ENCODE data around the gene CXCL9. TPM values are rescaled to one million over a fixed set of nuclear protein-coding genes. Genes with fewer than 3 reads are reported as not detected.
"Not testable (repeated sequence)": the region's sequence is repeated elsewhere in the genome, so short reads cannot be mapped to it uniquely, and the experiment has no call there.

The CXCL9 gene
- total and polyA plus RNA-seq, 5 donors from 2014 or later = not detected

- Histone ChIP-seq H3K4me1 (ENCODE audit: control insufficient read depth, insufficient read depth, low read length, poor library complexity, severe bottlenecking) (no peaks in the 10 kb centered on the region), H3K4me3 (ENCODE audit: low read depth, low read length) (no peak overlapping the region), H3K36me3 (ENCODE audit: control insufficient read depth, insufficient read depth, low read length) (no peaks in the 10 kb centered on the region), H3K9me3 (ENCODE audit: control insufficient read depth in 2 of 2, low read length in 2 of 2) (no peaks in the 10 kb centered on the region), H3K27ac (ENCODE audit: insufficient read depth, low read length, poor library complexity, severe bottlenecking) (no peak overlapping the region), H3K27me3 (ENCODE audit: control insufficient read depth, insufficient read depth, low read length) (peaks cover 2% of the 10 kb centered on the region)
- Mint-ChIP-seq H3K27me3 (peaks cover 12% of the 10 kb centered on the region), H3K9me3 (no peaks in the 10 kb centered on the region), H3K36me3 (no peaks in the 10 kb centered on the region), H3K4me3 (no peak overlapping the region), H3K27ac (no peak overlapping the region), H3K4me1 (no peaks in the 10 kb centered on the region)
- ATAC-seq (ENCODE audit: low read depth in 2 of 2) (no peak), DNase-seq (no peak)
These were observed 7.0 kb downstream of the CXCL9 start for GRCh38 chr4:76000279-76000678.

DNA sequence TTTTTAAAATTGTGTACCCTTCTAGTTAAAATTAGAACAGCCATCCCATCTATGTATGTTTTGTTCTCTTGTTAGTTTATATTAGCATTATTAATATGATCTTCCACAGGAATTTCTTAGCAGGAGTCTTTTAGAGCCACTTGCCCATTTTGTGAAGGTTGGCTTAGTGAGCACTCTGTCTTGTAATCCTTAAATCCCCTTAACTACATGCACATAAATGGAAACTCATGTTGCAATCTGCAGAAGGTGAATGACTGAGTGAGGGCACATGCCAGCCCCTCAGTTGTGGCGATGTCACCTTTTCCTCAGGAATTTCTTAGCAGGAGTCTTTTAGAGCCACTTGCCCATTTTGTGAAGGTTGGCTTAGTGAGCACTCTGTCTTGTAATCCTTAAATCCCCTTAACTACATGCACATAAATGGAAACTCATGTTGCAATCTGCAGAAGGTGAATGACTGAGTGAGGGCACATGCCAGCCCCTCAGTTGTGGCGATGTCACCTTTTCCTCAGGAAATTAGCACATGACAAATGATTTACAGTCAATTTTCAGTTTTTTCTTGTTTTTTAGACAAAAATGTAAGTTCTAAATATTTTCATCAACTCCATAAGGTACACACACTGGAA lies 8.7 kb downstream of the CXCL9 start:
- H3K4me3 Mint-ChIP-seq; H3K27me3 Mint-ChIP-seq; ATAC-seq (ENCODE audit: low read depth in 2 of 2); DNase-seq; H3K27ac Mint-ChIP-seq; H3K4me1 Mint-ChIP-seq; H3K9me3 ChIP-seq (ENCODE audit: control insufficient read depth in 2 of 2, low read length in 2 of 2); H3K4me3 ChIP-seq (ENCODE audit: low read depth, low read length); H3K4me1 ChIP-seq (ENCODE audit: control insufficient read depth, insufficient read depth, low read length, poor library complexity, severe bottlenecking); H3K27me3 ChIP-seq (ENCODE audit: control insufficient read depth, insufficient read depth, low read length); H3K36me3 Mint-ChIP-seq; H3K36me3 ChIP-seq (ENCODE audit: control insufficient read depth, insufficient read depth, low read length); H3K9me3 Mint-ChIP-seq; H3K27ac ChIP-seq (ENCODE audit: insufficient read depth, low read length, poor library complexity, severe bottlenecking): not testable (repeated sequence)

DNA sequence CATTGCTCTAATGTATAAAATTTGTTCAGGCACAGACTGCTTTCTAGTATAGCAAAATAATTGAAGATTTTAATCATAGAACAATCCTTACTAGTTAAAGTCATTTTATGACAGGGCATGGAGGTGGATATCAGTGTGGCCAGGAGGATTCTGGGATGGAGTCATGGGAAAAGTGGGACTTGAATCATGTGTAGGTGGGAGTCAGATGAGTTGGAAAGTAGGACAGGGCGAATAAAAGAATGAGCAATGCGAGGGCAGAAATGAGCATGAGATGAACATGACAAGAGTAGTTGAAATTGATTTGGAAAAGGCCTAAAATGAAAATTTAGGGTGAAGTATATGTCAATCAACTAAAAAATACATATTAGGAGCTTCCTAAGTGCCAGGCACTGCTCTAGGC lies 9.4 kb downstream of the CXCL9 start:
- Mint-ChIP-seq H3K36me3 (no peaks in the 10 kb centered on the region), H3K9me3 (no peaks in the 10 kb centered on the region), H3K27ac (no peak overlapping the region), H3K4me3 (no peak overlapping the region), H3K27me3 (no peaks in the 10 kb centered on the region), H3K4me1 (no peaks in the 10 kb centered on the region)
- ATAC-seq (ENCODE audit: low read depth in 2 of 2) (no peak), DNase-seq (no peak)
- H3K9me3 ChIP-seq (ENCODE audit: control insufficient read depth in 2 of 2, low read length in 2 of 2) = no peaks in the 10 kb centered on the region
- H3K4me1 ChIP-seq (ENCODE audit: control insufficient read depth, insufficient read depth, low read length, poor library complexity, severe bottlenecking) = no peaks in the 10 kb centered on the region
- peaks cover 2% of the 10 kb centered on the region for H3K27me3 ChIP-seq (ENCODE audit: control insufficient read depth, insufficient read depth, low read length)
- no peak overlapping the region for H3K27ac ChIP-seq (ENCODE audit: insufficient read depth, low read length, poor library complexity, severe bottlenecking)
- H3K36me3 ChIP-seq (ENCODE audit: control insufficient read depth, insufficient read depth, low read length) = no peaks in the 10 kb centered on the region
- H3K4me3 ChIP-seq (ENCODE audit: low read depth, low read length) = no peak overlapping the region

- Mint-ChIP-seq H3K4me1 (no peaks in the 10 kb centered on the region), H3K27ac (no peak overlapping the region), H3K36me3 (no peaks in the 10 kb centered on the region), H3K27me3 (peaks cover 5% of the 10 kb centered on the region), H3K4me3 (no peak overlapping the region), H3K9me3 (no peaks in the 10 kb centered on the region)
- Histone ChIP-seq H3K36me3 (ENCODE audit: control insufficient read depth, insufficient read depth, low read length) (no peaks in the 10 kb centered on the region), H3K4me1 (ENCODE audit: control insufficient read depth, insufficient read depth, low read length, poor library complexity, severe bottlenecking) (no peaks in the 10 kb centered on the region), H3K27me3 (ENCODE audit: control insufficient read depth, insufficient read depth, low read length) (no peaks in the 10 kb centered on the region), H3K27ac (ENCODE audit: insufficient read depth, low read length, poor library complexity, severe bottlenecking) (no peak overlapping the region), H3K4me3 (ENCODE audit: low read depth, low read length) (no peak overlapping the region), H3K9me3 (ENCODE audit: control insufficient read depth in 2 of 2, low read length in 2 of 2) (no peaks in the 10 kb centered on the region)
- DNase-seq (no peak), ATAC-seq (ENCODE audit: low read depth in 2 of 2) (no peak)
These were observed 10.2 kb downstream of the CXCL9 start for GRCh38 chr4:75997081-75997480.

GRCh38 chr4:75995727-75996126 lies 11.6 kb downstream of the CXCL9 start:
- DNase-seq (peak in 2 of 3 donors; percentile 59 to 62), ATAC-seq (ENCODE audit: low read depth in 2 of 2) (no peak)
- Histone ChIP-seq H3K27me3 (ENCODE audit: control insufficient read depth, insufficient read depth, low read length) (no peaks in the 10 kb centered on the region), H3K27ac (ENCODE audit: insufficient read depth, low read length, poor library complexity, severe bottlenecking) (no peak overlapping the region), H3K36me3 (ENCODE audit: control insufficient read depth, insufficient read depth, low read length) (no peaks in the 10 kb centered on the region), H3K9me3 (ENCODE audit: control insufficient read depth in 2 of 2, low read length in 2 of 2) (no peaks in the 10 kb centered on the region), H3K4me1 (ENCODE audit: control insufficient read depth, insufficient read depth, low read length, poor library complexity, severe bottlenecking) (peaks cover 3% of the 10 kb centered on the region), H3K4me3 (ENCODE audit: low read depth, low read length) (no peak overlapping the region)
- peak overlapping the region in 1 of 4 donors; percentile 66 for H3K4me3 Mint-ChIP-seq
- H3K9me3 Mint-ChIP-seq = no peaks in the 10 kb centered on the region
- no peaks in the 10 kb centered on the region for H3K36me3 Mint-ChIP-seq
- H3K27me3 Mint-ChIP-seq = peaks cover 11% of the 10 kb centered on the region
- H3K4me1 Mint-ChIP-seq = peaks cover 0 to 10% (median 6%) of the 10 kb centered on the region in 4 donors
- H3K27ac Mint-ChIP-seq = no peak overlapping the region

- Histone ChIP-seq H3K4me1 (ENCODE audit: control insufficient read depth, insufficient read depth, low read length, poor library complexity, severe bottlenecking) (peaks cover 29% of the 10 kb centered on the region), H3K9me3 (ENCODE audit: control insufficient read depth in 2 of 2, low read length in 2 of 2) (no peaks in the 10 kb centered on the region), H3K36me3 (ENCODE audit: control insufficient read depth, insufficient read depth, low read length) (no peaks in the 10 kb centered on the region), H3K27ac (ENCODE audit: insufficient read depth, low read length, poor library complexity, severe bottlenecking) (no peak overlapping the region), H3K4me3 (ENCODE audit: low read depth, low read length) (no peak overlapping the region), H3K27me3 (ENCODE audit: control insufficient read depth, insufficient read depth, low read length) (no peaks in the 10 kb centered on the region)
- Mint-ChIP-seq H3K4me3 (peak overlapping the region in 1 of 4 donors; percentile 65), H3K27me3 (peaks cover 12% of the 10 kb centered on the region), H3K9me3 (peaks cover 0 to 2% (median 0%) of the 10 kb centered on the region in 7 donors), H3K4me1 (peaks cover 11 to 28% (median 16%) of the 10 kb centered on the region in 4 donors), H3K27ac (no peak overlapping the region), H3K36me3 (peaks cover 12% of the 10 kb centered on the region)
- ATAC-seq (ENCODE audit: low read depth in 2 of 2) (no peak), DNase-seq (no peak)
These were observed 14.8 kb downstream of the CXCL9 start for GRCh38 chr4:75992462-75992861.

- Mint-ChIP-seq H3K27me3 (peaks cover 12% of the 10 kb centered on the region), H3K4me3 (peak overlapping the region; percentile 97 to 100 (median 98)), H3K36me3 (peaks cover 12% of the 10 kb centered on the region), H3K9me3 (peaks cover 0 to 2% (median 0%) of the 10 kb centered on the region in 7 donors), H3K27ac (peak overlapping the region; percentile 83 to 95 (median 94)), H3K4me1 (peaks cover 11 to 32% (median 16%) of the 10 kb centered on the region in 4 donors)
- no peaks in the 10 kb centered on the region for H3K9me3 ChIP-seq (ENCODE audit: control insufficient read depth in 2 of 2, low read length in 2 of 2)
- H3K4me1 ChIP-seq (ENCODE audit: control insufficient read depth, insufficient read depth, low read length, poor library complexity, severe bottlenecking) = peaks cover 37% of the 10 kb centered on the region
- no peaks in the 10 kb centered on the region for H3K27me3 ChIP-seq (ENCODE audit: control insufficient read depth, insufficient read depth, low read length)
- no peaks in the 10 kb centered on the region for H3K36me3 ChIP-seq (ENCODE audit: control insufficient read depth, insufficient read depth, low read length)
- DNase-seq = peak in 2 of 3 donors; percentile 13 to 31
- no peak for ATAC-seq (ENCODE audit: low read depth in 2 of 2)
- H3K27ac ChIP-seq (ENCODE audit: insufficient read depth, low read length, poor library complexity, severe bottlenecking) = peak overlapping the region; percentile 62
- H3K4me3 ChIP-seq (ENCODE audit: low read depth, low read length) = peak overlapping the region; percentile 94
These were observed 17.3 kb downstream of the CXCL9 start for GRCh38 chr4:75989846-75990528.

GRCh38 chr4:75985116-75985515 lies 22.2 kb downstream of the CXCL9 start:
- Histone ChIP-seq H3K9me3 (ENCODE audit: control insufficient read depth in 2 of 2, low read length in 2 of 2) (no peaks in the 10 kb centered on the region), H3K36me3 (ENCODE audit: control insufficient read depth, insufficient read depth, low read length) (peaks cover 21% of the 10 kb centered on the region), H3K27me3 (ENCODE audit: control insufficient read depth, insufficient read depth, low read length) (no peaks in the 10 kb centered on the region), H3K4me1 (ENCODE audit: control insufficient read depth, insufficient read depth, low read length, poor library complexity, severe bottlenecking) (peaks cover 30% of the 10 kb centered on the region), H3K4me3 (ENCODE audit: low read depth, low read length) (no peak overlapping the region), H3K27ac (ENCODE audit: insufficient read depth, low read length, poor library complexity, severe bottlenecking) (no peak overlapping the region)
- ATAC-seq (ENCODE audit: low read depth in 2 of 2) (no peak), DNase-seq (no peak)
- no peak overlapping the region for H3K4me3 Mint-ChIP-seq
- H3K27ac Mint-ChIP-seq = no peak overlapping the region
- no peaks in the 10 kb centered on the region for H3K27me3 Mint-ChIP-seq
- peaks cover 0 to 32% (median 13%) of the 10 kb centered on the region in 4 donors for H3K4me1 Mint-ChIP-seq
- peaks cover 38% of the 10 kb centered on the region for H3K36me3 Mint-ChIP-seq
- peaks cover 0 to 3% (median 0%) of the 10 kb centered on the region in 7 donors for H3K9me3 Mint-ChIP-seq
